Measurements from ENCODE around the gene PROKR1.
"Not testable (repeated sequence)": the region's sequence is repeated elsewhere in the genome, so short reads cannot be mapped to it uniquely, and the experiment has no call there.

The PROKR1 gene

DNA sequence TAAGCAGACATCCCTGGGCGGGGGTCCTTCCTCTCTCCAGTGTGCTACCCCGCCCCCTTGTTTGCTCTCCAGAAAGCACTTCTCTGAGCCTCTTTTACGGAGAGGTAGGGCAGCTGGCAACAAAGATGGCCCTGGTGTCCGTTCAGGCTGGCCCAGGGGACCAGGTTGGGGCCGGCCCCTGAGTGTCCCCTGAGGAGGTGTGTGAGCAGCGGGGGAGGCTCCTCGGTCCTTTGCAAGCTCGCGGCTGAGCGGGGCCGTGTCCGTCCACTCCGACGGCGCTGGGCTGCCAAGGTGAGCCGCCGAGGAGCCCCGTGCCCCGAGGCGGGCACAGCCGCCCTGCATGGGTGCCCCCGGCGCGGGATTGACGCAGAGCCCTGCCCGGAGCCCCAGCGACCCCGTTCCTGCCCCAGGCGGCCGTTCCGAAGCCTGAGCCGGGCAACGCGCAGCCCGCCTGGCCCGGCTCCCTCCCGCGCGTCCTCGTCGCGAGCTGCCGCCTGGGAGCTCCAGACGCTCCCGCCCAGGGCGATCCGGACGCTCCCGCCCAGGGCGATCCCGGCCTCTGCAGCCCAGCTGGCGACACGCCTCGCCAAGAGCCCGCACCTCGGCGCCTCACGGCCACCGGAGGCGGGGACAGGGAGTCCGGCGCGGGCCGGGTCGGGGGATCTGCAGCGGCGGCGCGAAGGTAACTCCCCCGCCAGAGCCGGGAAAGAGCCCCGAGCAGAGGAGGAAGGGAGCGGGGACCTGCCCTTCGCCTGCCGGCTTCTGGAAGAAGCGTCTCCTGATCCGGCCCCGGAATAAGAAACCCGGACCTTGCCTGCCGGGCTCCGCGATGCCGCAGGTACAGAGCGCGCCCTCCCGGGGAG, at the start of gene PROKR1:
Gene PROKR1 (plus strand): TSS at position 569 of the 863 bp plus-strand sequence. CDS start 2,243 bp downstream, outside the sequence.
- DNase-seq: no peak

DNA sequence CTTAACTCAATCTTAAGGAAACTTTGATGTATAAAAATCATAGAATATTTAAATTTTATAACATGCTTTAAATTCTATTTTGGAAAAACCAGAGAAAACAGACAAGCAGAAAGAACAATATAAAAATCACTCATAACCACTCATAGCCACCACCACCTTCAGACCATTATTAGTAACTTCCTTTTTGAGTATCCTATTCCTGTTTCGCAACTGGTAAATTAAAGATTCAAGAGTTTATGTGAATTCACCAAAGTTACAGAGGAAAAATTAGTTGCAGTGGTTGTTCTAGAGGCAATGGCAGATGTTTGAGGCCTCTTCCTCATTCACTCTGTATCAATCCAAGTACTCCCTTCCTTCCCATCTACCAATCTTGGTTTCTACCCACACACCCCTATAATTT, 49.3 kb upstream of the PROKR1 start:
- no peak for DNase-seq

DNA sequence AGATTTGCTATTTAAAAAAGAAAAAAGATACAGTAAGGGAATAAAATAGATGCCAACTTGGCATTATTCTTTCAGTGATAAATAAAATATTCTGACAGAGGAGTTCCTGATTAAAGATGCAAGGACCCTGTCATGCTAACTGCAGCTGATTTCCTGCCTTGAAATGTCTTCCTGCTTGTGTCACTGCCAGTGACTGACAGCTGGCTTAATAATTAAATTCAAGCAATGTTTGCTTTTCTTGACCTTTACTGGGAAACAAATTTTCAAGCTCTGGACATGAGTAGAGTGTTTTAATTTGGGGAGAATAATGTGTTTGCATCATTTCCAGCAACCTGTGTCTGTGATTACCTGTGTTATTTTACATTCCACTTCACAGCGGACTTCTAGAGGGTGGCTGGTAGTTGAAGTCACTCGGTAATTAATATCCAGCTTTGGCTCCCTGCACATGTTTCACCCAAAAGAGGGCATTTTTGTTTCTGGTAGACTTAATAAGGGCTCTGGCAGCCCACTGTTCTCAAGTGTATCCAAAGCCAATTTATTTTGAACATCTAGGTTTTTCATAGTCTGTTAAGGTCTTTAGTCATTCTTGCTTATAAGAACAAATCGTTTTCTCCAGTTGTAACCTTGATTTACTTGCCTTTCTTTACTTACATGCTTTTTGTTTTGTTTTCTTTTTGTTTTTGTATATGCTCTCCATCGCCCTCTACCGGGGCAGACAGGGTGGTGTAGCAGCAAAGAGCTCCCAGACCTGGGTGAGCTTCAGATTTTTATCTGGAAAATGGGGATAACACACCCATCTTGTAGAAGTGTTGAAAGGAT, 48.5 kb upstream of the PROKR1 start:
- peak; percentile 31 to 66 for DNase-seq

DNA sequence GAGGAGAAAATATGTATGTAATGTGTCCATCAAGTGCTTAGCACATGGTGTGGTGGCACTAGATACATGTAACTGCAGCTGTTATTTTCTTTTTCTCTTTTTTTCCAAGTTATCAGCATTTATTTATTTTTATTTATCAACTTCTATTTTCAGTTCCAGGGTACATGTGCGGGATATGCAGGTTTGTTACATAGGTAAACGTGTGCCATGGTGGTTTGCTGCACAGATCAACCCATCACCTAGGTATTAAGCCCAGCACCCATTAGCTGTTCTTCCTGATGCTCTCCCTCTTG, 47.9 kb upstream of the PROKR1 start:
- not testable (repeated sequence) for DNase-seq

DNA sequence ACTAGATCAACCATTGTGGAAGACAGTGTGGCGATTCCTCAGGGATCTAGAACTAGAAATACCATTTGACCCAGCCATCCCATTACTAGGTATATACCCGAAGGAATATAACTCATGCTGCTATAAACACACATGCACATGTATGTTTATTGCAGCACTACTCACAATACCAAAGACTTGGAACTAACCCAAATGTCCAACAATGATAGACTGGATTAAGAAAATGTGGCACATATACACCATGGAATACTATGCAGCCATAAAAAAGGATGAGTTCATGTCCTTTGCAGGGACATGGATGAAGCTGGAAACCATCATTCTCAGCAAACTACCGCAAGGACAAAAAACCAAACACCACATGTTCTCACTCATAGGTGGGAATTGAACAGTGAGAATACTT, 42.9 kb upstream of the PROKR1 start:
- DNase-seq: not testable (repeated sequence)

DNA sequence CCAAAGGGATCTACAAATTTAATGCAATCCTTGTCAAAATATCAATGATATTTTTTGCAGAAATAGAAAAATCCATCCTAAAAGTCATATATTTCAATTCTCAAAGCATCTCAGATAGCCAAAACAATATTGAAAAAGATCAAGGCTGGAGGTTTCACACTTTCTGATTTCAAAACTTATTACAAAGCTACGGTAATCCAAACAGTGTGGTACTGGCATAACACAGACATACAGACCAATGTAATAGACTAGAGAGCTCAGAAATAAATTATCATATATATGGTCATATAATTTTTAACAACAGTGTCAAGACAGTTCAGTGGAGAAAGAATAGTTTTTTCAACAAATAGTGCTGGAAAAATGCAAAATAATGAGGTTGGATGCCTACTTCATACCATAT, 40.3 kb upstream of the PROKR1 start:
- no peak for DNase-seq

DNA sequence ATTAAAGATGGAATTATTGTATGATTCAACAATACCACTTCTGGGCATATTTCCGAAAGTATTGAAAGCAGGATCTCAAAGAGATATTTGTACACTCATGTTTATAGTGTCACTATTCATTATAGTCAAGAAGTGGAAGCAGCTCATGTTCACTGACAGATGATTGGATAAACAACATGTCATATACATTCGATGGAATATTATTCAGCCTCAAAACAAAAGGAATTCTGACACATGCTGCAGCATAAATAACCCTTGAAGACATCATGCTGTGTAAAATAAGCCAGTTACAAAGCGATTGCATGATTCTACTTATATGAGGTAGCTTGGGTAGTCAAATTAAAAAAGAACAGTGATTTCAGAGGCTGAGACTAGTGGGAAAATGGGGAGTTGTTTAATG, 39.3 kb upstream of the PROKR1 start:
- DNase-seq: no peak

DNA sequence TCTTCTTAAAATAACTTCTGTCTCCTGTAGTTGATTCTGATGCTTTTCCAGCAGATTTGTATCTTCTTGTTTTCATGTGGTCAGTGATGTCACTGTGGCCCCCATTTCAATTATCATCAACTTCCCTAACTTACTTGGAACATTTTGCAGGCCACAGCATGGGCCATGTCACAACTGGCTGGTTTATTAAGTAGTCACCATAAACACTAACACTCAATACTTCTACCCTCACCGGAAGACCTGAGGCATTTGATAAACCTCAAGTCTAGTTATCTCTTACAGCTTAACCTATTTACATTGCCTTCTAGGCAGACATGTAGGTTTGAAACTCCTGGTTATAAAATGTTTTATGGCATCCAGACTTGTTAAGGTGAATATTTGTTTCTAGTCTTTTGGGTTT, 37.4 kb upstream of the PROKR1 start:
- no peak for DNase-seq

DNA sequence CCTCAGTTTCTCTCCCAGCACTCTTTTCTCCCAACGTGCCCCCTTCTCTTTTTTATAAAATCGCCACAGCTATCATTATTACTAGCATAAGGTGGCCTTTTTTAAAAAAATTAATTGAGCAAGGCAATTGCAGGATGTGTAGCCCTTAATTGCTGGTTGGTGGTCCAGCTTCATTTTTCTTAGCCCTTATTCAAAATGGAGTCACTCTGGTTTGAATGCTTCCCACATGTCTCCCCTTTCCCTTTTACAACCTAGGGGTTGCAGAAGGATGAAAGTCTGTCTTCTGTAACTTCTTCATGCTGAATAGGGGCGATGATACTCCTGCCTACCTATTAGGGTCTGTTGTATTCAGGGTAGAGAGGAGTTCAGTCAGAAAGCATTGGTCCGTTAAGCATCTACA, 36.6 kb upstream of the PROKR1 start:
- DNase-seq: no peak

DNA sequence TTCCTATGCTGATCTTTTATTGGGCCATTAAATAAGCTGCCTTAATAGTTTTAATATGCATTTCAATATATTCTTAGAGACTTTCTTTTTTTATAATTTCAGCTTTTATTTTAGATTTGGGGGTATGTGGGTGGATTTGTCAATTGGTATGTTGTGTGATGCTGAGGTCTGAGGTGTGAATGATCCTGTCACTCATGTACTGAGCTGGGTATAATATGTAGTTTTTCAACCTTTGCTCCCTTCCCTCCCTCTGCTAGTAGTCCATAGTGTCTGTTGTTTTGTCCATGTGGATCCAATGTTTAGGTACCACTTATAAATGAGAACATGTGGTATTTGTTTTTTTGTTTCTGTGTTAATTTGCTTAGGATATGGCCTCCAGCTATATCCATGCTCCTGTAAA, 35.5 kb upstream of the PROKR1 start:
- no peak for DNase-seq

DNA sequence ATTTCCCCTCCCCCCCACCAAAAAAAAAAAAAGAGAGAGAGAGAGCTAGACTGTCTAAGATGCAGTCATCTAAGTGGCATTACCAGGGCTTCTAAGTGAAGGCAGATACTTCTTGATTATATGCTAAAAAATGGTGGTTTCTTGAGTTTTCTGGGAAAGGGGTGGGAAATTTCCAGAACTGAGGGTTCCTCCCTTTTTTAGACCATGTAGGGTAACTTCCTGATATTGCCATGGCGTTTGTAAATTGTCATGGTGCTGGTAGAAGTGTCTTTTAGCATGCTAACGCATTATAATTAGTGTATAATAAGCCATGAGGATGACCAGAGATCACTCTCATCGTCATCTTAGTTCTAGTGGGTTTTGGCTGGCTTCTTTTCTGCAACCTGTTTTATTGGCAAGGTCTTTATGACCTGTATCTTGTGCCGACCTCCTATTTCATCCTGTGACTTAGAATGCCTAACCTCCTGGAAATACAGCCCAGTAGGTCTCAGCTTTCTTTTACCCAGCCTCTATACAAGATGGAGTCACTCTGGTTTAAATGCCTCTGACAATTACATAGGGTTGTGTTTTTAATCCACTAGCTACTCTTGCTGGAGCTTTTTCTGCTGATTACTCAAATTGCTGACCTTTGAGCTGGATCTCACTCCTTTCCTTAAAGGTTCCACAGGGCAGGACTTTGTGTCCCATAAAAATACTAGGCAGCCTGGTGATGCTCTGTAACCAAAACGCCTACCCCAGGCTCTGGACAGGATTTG, 30.4 kb upstream of the PROKR1 start:
- DNase-seq: no peak

DNA sequence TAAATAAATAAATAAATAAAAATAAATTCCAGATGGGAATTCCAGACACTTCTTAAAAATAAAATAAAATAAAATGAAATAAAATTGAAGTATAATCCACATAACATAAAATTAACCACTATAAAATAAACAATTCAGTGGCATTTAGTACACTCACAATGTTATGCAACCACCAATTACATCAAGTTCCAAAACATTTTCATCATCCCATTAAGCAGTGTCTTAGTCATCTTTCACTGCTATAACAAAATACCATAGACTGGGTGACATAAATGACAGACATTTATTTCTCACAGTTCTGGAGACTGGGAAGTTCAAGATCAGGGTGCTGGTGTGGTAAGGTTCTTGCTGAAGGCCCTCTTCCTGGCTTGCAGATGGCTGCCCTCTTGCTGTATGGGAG, 22.6 kb upstream of the PROKR1 start:
- DNase-seq: no peak

DNA sequence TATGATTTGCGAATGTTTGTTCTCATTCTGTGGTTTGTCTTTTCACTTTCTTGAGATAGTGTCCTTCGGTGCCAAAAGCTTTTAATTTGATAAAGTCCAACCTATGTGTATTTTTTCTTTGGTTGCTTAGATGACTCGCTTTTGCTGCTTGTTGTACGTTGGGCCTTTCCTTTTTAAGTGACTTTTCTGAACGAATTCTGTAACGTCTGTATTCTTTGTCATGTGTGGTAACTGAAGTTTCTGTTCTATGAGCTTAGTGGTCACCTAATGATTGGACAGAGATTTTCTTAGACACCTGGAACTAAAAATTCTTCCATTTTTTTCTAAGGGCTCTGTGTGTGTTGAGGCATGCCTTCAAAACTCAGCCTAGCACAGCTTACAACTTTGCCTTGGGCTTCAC, 19.6 kb upstream of the PROKR1 start:
- DNase-seq: no peak

DNA sequence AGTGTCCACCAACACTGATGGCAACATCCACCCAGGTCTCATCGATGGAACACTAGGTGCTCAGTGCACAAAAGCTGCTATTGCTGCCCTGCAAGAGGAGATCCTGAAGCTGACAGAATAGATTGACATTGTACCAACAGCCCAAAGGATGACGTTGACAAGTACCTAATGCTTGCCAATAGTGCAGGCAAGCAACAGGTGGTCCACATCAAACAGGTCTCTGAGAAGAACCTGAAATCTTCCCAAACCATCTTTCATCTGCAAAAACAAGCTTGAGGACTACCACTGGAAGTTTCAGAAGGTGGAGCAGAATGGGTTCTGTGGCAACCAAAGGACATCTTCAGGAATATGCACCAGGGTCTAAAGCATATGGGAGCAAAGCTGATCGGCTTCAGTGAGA, 15.8 kb upstream of the PROKR1 start:
- DNase-seq: no peak

DNA sequence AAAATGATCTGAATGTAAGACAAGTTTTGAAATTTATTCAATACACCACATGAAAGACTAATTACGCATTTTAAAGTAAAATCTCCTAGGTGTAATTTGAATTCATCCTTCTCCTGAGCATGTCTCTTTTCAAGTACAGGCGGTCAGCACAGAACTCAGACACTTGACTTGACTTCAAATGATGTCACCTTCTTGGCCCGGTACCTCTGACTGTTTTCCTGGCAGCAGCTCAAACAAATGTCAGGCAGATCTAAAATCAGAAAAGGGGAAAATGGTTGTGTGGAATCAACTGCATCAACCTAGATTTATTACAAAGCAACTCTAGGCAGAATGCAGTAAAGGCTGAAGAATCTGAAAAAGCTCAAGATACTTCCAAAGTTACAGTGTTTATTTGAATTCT, 11.4 kb upstream of the PROKR1 start:
- DNase-seq: no peak

DNA sequence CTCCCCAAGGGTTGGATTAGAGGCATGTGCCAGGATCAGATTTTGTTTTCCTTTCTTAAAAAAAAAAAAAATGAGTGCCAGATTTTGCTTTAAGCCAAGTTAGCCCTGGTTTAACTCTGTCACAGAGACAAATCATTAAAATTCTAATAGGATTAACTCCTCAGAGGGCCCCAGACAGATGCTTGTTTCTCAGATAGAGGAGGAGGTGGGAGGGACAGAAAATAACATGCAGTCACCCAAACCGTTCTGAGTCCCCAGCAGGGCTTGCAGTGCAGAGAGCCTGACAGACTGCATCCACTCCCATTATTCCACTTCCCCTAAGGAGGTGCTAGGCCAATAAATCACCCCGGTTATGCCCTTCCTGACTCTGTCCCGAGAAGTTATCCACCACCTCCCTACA, 6.3 kb upstream of the PROKR1 start:
- no peak for DNase-seq

DNA sequence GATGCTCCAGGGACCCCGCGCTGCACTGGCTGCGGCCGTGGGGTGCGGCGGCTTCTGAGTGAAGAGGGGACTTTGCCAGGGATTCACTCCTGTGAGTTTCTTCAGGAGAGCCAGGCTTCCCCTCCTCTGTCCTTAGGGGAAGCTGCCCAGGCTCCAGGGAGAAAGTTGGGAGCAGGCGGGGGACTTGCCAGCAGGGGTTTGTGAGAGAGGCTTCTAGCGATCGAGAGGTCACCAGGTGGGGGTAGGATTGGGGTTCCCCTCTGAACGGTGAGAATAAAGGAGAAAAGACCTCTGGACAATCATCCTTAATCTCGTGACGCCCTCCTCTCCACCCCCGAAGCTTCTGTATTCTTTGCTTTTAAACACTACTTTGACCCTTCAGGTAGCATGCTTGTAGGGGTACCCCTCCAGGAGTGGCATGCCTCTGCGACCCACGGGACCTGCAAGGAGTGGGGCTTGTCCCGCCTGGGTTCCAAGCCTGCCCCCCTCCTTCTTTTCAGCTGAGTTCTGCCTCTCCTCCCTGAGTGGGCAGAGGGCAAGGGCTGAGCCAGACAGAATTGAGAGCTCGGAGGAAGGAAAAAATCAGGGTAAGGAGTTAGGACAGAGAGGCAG, 601 bp downstream of the PROKR1 start:
- DNase-seq: no peak

DNA sequence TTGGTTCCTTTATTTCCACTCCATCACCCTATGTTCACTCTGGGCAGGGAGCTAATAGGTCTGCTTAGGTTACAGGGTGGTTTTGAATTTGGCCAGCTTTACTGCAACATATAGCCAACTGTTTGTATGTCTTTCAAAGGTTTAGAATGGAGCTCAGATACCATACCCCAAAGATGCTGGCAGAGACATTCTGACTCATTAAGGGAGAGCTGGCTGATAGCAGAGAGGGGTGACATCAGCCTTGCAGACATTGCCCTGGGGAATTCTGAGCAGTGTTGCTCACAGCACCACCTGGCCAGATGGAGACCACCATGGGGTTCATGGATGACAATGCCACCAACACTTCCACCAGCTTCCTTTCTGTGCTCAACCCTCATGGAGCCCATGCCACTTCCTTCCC, 2.1 kb downstream of the PROKR1 start:
- no peak for DNase-seq

DNA sequence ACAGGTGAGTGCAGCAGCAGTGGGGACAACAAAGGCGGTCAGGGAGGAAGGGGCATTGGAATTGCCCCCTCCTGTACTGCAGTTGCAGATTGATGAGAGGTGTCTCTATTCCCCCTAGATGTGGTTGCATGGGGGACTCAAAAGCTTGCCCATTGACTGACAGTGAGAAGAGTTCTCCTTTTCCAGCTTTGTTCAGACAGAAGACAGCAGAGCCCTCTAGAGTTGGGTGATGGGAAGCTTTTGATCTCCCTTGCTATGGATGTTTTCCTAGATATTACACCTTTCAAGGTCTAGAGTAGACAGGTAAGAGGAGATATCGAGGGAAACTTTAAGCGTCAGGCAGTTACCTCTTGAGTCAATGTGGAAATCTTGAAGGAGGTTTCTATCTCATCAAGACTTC, 2.9 kb downstream of the PROKR1 start:
- no peak for DNase-seq

DNA sequence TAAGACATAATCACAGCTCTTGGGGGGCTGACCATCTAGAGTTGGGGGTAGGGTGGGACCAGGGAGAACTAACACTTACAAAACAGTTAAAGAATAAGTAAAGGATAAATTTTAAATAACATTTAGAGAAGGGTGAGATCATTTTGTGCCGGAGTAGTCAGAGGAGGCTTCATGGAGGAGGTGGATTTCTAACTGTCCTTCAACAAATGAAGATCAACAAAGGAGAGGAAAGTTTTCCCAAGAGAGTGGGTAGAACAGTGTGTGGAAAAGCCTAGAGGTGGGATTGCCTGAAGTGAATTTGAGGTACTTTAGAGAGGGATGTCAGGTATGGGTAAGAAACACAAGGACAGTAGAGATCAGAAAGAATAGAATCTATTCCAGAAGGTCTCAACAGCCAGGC, 7.3 kb downstream of the PROKR1 start:
- DNase-seq: no peak

DNA sequence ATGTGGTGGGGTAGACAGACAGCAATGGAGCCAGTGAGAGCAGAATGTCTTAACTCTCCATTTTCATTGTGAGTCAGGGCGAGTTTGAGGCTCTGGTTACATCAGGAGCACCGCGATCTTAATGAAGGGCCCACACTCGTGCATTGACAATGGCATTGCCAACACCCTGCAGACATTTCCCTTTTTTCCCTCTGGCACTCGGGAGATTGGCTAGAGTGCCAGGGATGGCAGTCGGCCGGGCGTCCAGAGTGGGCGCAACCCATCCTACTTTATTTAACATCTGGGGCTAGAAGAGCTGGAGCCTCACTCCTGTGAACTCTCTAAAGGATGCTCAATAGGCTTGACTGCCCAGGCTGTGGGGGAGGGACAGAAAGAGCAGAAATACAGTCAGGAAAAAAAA, 9.7 kb downstream of the PROKR1 start:
- no peak for DNase-seq

DNA sequence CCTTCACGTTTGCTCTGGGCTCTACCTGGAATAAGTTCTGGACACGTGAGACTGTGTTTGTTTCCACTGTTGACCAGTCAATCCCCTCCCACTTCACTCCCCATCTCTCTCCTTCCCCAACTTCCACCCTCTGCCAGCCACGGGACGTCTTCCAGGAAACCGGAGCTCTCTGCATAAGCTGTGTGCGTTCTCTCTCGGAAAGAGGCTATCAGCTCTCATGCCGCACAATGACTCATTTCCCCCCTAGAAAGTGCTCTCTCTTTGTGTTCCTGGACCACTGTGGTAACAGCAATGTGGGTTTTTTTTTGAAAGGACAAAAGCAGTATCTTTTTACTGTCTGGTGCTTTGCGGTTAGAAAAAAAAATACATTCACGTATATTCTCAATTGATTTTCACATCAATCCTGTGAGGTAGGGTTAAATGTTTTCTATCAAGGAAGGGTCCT, 10.2 kb downstream of the PROKR1 start:
- DNase-seq: peak; percentile 47 to 53

DNA sequence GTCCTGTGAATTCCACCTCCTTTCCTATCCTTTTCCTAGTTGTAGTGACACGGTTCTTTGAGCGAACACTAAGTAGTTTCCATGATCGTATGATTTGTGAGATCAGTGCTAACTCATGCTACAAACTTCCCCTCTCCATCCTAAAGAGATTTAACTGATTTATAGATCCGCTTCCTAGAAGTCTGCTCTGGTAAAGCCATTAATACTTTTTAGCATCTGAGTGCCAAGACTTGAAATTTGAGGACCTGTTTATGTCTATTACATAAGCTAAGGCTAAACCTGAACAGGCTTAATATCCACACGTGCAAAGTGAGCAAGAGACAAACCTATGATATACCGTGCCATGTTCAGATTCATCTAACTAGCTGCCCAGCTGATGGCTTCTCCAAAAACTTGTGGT, 14.9 kb downstream of the PROKR1 start:
- DNase-seq: no peak

All from CD4-positive, alpha-beta T cell treated with Interferon alpha-2 for 1 hour (primary cell).